Ovary (tissue), 3 donors: ENCODE results near the gene CACNB2.

ENCODE experiments used
- CTCF ChIP-seq, 3 donors: fragments of 450-650 bp in 2 of 3; fragments of 200-600 bp in 1 of 3; IDR thresholded peaks; one replicate each; pipeline versions ENCODE4 v1.5.1 to v1.8.0; 2016 to 2022; ENCODE audit warnings: antibody characterized with exemption in 3 of 3, mild to moderate bottlenecking in 1 of 3
- EP300 ChIP-seq: sonication (generic); formaldehyde crosslinking; IDR thresholded peaks from one replicate; pipeline ENCODE4 v1.6.1; 2017; ENCODE audit warnings: antibody characterized with exemption
- donor health status: DM: no; HTN: no; CAD: no.

DNA sequence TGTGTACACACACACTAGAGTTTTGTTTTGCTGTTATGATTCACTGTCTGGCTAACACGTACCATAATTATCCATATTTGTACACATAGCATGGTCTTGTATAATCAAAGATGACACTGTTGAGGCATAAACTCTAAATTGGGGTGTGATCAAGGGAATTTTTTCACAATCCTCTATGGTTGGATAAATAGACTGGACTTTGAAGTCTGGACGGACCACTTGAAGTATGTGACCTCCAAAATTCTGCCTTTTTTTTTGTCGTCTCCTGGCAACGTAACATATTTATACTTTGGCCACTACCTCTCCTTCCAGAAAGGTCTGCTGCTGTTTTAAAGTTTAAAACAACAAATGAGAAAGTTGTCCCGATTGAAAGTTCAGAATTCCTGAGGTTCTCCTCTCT lies 193.4 kb downstream of the CACNB2 start:
- TF ChIP-seq EP300, result no peak
- no peak for TF ChIP-seq CTCF (IDR thresholded peaks at IDR 0.05)
